Neuron (in vitro differentiated cells): ENCODE data around the gene NPTX1.

ENCODE experiments used
- H2AFZ ChIP-seq: one replicate; pipeline ENCODE4 v1.6.1; 2013; ENCODE audit warnings: low read depth, mild to moderate bottlenecking, inconsistent platforms, low read length, moderate library complexity
- H3K27me3 ChIP-seq: one replicate; pipeline ENCODE4 v1.6.1; 2013; ENCODE audit warnings: low read length; ENCODE audit not compliant: insufficient read depth
- H3K36me3 ChIP-seq: one replicate; pipeline ENCODE4 v1.6.1; 2013; ENCODE audit warnings: low read length; ENCODE audit not compliant: insufficient read depth
- H3K4me1 ChIP-seq: one replicate; pipeline ENCODE4 v1.6.1; 2013; ENCODE audit warnings: low read length; ENCODE audit not compliant: insufficient read depth
- H3K4me3 ChIP-seq: 2 replicates; pipeline ENCODE4 v1.5.1; 2013; ENCODE audit warnings: mild to moderate bottlenecking, low read length, moderate library complexity
- H3K9me3 ChIP-seq: one replicate; pipeline ENCODE4 v1.6.1; 2013; ENCODE audit warnings: low read length

The NPTX1 gene

GRCh38 chr17:80475910-80476876, at the start of gene NPTX1:
Gene NPTX1, minus strand, starts transcription at chr17:80476607. Its CDS starts 161 bp downstream, at chr17:80476446.
- Histone ChIP-seq H3K9me3 (no peaks in the 10 kb centered on the region), H3K27me3 (peaks cover 67% of the 10 kb centered on the region), H3K4me1 (peaks cover 16% of the 10 kb centered on the region), H2AFZ (peak within 1 kb of the TSS; percentile 60), H3K36me3 (no peaks in the 10 kb centered on the region), H3K4me3 (peak within 1 kb of the TSS; percentile 38)

- Histone ChIP-seq H3K9me3 (no peaks in the 10 kb centered on the region), H3K4me1 (no peaks in the 10 kb centered on the region), H3K36me3 (no peaks in the 10 kb centered on the region), H3K4me3 (no peak overlapping the region), H3K27me3 (peaks cover 25% of the 10 kb centered on the region), H2AFZ (no peak overlapping the region)
These were observed 47.7 kb upstream of the NPTX1 start for GRCh38 chr17:80523956-80524712.

GRCh38 chr17:80523054-80523744, 46.8 kb upstream of the NPTX1 start:
- Histone ChIP-seq H3K4me1 (no peaks in the 10 kb centered on the region), H2AFZ (no peak overlapping the region), H3K9me3 (no peaks in the 10 kb centered on the region), H3K36me3 (no peaks in the 10 kb centered on the region), H3K4me3 (no peak overlapping the region), H3K27me3 (peaks cover 21% of the 10 kb centered on the region)

- Histone ChIP-seq H3K4me3 (no peak overlapping the region), H3K9me3 (no peaks in the 10 kb centered on the region), H3K27me3 (peaks cover 14% of the 10 kb centered on the region), H2AFZ (no peak overlapping the region), H3K36me3 (no peaks in the 10 kb centered on the region), H3K4me1 (no peaks in the 10 kb centered on the region)
These were observed 44.5 kb upstream of the NPTX1 start for GRCh38 chr17:80520810-80521455.

- Histone ChIP-seq H3K4me3 (no peak overlapping the region), H3K27me3 (peaks cover 15% of the 10 kb centered on the region), H3K36me3 (no peaks in the 10 kb centered on the region), H3K9me3 (no peaks in the 10 kb centered on the region), H2AFZ (no peak overlapping the region), H3K4me1 (no peaks in the 10 kb centered on the region)
These were observed 42.8 kb upstream of the NPTX1 start for GRCh38 chr17:80519091-80519781.

GRCh38 chr17:80518392-80518791, 42.0 kb upstream of the NPTX1 start:
- H2AFZ ChIP-seq, result no peak overlapping the region
- H3K36me3 ChIP-seq, result no peaks in the 10 kb centered on the region
- H3K4me1 ChIP-seq, result no peaks in the 10 kb centered on the region
- H3K9me3 ChIP-seq, result no peaks in the 10 kb centered on the region
- H3K27me3 ChIP-seq, result peaks cover 20% of the 10 kb centered on the region
- H3K4me3 ChIP-seq, result no peak overlapping the region

- Histone ChIP-seq H2AFZ (no peak overlapping the region), H3K36me3 (no peaks in the 10 kb centered on the region), H3K27me3 (peaks cover 20% of the 10 kb centered on the region), H3K4me3 (no peak overlapping the region), H3K4me1 (no peaks in the 10 kb centered on the region), H3K9me3 (no peaks in the 10 kb centered on the region)
These were observed 41.2 kb upstream of the NPTX1 start for GRCh38 chr17:80517641-80518040.

- Histone ChIP-seq H2AFZ (no peak overlapping the region), H3K9me3 (no peaks in the 10 kb centered on the region), H3K4me3 (no peak overlapping the region), H3K36me3 (no peaks in the 10 kb centered on the region), H3K4me1 (no peaks in the 10 kb centered on the region), H3K27me3 (peaks cover 28% of the 10 kb centered on the region)
These were observed 39.9 kb upstream of the NPTX1 start for GRCh38 chr17:80516171-80516932.

- Histone ChIP-seq H3K4me1 (no peaks in the 10 kb centered on the region), H3K36me3 (no peaks in the 10 kb centered on the region), H3K27me3 (peaks cover 26% of the 10 kb centered on the region), H2AFZ (no peak overlapping the region), H3K4me3 (no peak overlapping the region), H3K9me3 (no peaks in the 10 kb centered on the region)
These were observed 37.5 kb upstream of the NPTX1 start for GRCh38 chr17:80513892-80514291.

- peaks cover 26% of the 10 kb centered on the region for H3K27me3 ChIP-seq
- no peak overlapping the region for H2AFZ ChIP-seq
- H3K9me3 ChIP-seq, result no peaks in the 10 kb centered on the region
- no peaks in the 10 kb centered on the region for H3K36me3 ChIP-seq
- no peak overlapping the region for H3K4me3 ChIP-seq
- H3K4me1 ChIP-seq, result no peaks in the 10 kb centered on the region
These were observed 36.8 kb upstream of the NPTX1 start for GRCh38 chr17:80513201-80513600.

- no peaks in the 10 kb centered on the region for H3K36me3 ChIP-seq
- H3K9me3 ChIP-seq, result no peaks in the 10 kb centered on the region
- H3K4me1 ChIP-seq, result no peaks in the 10 kb centered on the region
- no peak overlapping the region for H2AFZ ChIP-seq
- H3K4me3 ChIP-seq, result no peak overlapping the region
- H3K27me3 ChIP-seq, result peaks cover 26% of the 10 kb centered on the region
These were observed 35.8 kb upstream of the NPTX1 start for GRCh38 chr17:80512233-80512632.
